ENCODE results near the gene MMS19.

DNA sequence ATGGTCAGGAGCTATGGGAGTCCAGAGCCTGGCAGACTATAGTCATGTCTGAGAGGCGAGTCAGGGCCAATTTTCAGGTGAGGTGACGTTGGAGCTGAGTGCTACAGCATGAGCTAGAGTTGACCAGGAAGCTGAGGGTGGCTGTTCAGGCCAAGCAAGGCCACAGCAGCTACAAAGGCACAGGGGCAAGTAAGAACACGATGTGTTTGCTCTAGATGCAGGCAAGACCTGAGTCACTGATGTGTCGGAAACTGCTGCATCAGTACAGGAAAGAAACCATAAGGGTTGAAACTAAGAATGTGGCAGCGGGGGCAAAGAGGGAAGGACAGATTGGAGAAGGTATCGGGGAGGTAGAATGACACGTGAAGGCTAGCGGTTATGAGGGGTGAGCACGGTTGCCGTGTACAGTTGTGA, 85.3 kb downstream of the MMS19 start:
- TF ChIP-seq POLR2AphosphoS5 (IDR thresholded peaks at IDR 0.05; ENCODE audit: low read depth, low read length), result no peak
- no peak for TF ChIP-seq REST (IDR thresholded peaks at IDR 0.05; ENCODE audit: insufficient read depth in 1 of 2, low read depth in 2 of 2, low read length in 2 of 2)
- TF ChIP-seq TAF1 (IDR thresholded peaks at IDR 0.05; ENCODE audit: borderline replicate concordance, insufficient read depth, low read length), result no peak
- no peak for TF ChIP-seq SIN3A (IDR thresholded peaks at IDR 0.05; ENCODE audit: borderline replicate concordance, insufficient read depth, low read length)
- no peak for TF ChIP-seq FOXP2 (optimal IDR thresholded peaks at IDR 0.05; ENCODE audit: borderline replicate concordance, extremely low read depth, extremely low read length, insufficient read depth)

Measured in PFSK-1 (cell line).